DLD1 (cell line): ENCODE data around the gene SLC25A33.

ENCODE experiments used
- in situ Hi-C: cut with HindIII; loops from 2 replicates; pipeline ENCODE4 v1.10.0; 2017; ENCODE audit warnings: low sequenced_read_pairs

Gene SLC25A33

DNA sequence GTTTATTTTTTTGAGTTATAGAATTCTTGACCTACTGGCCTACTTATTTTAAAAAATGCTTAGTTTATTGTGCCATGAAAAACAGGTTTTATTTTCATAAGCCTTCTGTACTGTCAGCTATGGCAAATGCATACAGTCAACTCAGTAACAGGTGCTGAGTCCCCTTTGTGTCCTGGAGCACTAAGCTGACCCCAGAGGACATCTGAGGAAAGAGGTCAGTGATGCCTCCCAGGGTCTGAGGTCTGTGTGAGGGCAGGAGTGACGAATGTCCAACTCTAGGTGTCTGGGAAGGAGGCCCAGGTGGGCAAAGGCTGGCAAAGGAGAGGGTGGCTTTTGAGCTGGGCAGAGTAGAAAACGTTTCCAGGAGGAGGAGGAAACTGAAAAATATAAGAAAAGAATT is 41.7 kb downstream of the SLC25A33 start:
- in situ Hi-C loops = no loop called here

DNA sequence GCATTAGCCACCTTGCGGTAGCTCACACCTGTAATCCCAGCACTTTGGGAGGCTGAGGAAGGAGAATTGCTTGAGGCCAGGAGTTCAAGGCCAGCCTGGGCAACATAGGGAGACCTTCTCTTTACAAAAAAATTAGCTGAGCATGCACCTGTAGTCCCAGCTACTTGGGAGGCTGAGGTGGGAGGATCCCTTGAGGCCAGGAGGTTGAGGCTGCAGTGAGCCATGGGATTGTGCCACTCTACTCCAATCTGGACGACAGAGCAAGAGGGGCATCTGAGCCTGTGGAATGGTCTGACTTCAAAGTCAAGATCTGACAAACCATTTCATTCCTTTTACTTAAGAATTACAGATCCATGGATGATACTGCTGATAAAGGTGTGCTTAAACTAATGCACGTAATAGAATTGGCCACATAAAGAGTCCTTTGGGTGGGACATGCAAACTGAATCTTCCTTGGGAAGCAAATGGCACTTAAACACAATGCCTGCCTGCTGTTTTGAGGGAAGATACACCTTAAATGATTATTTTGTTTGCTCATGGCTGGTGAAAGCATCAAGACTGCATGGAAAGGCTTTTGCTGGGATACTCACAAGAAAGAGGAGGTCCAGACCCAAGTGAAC is 47.0 kb downstream of the SLC25A33 start:
- in situ Hi-C loops = no loop called here

DNA sequence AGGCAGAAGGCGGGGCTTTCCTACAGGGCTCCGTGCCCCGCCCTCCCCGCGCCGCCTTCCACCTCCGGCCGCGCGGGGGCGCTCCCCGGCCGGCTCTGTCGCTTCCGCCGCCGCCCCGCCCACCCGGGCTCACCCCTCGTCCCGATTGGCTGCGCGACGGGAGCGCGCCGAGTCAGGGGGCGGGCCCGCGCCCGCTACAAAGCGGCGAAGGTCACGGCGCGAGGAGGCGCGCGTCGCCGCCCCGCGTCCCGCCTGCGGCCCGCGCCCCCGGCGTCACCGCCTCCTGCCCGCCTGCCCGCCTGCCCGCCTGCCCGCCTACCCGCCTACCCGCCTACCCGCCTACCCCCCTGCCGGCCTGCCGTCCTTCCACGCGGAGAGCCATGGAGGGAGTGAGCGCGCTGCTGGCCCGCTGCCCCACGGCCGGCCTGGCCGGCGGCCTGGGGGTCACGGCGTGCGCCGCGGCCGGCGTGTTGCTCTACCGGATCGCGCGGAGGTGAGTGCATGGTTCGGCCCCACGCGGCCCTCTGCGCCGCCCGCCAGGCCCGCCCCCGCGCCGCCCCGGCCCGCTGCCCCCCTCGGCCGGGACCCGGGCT is 49.4 kb downstream of the SLC25A33 start, which contains the start of gene TMEM201:
Gene TMEM201, plus strand, starts transcription at position 361 of the 593 bp plus-strand sequence. Its CDS starts 20 bp downstream, at position 381.
- in situ Hi-C loops = no loop called here

DNA sequence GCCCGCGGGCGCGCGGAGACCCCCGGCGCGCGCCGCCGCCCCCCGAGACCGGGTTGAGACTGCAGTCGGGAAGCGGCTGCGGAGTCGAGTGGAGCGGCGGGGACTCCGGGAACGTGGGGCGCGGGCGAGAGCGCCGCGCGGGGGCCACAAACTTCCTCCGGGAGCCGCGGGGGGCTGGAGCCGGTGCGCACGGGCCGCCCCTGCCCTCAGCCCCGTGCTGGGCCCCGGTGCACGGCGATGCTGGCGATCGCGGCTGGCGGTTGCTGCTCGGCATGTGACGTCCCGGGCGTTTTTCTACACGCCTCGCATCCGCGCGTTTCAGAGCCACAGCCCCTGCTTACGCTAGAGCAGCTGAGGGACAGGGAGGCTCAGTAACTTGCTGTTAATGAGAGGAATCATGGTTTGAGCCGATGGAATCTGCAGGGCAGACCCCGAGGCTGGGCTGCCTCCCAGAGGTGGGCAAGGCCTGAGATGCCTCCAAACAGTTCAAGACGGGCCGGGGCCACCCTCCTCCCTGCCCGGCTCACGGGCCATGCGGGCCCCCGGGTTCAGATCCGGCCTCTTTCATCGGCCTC is 50.0 kb downstream of the SLC25A33 start:
- in situ Hi-C loops = no loop called here

DNA sequence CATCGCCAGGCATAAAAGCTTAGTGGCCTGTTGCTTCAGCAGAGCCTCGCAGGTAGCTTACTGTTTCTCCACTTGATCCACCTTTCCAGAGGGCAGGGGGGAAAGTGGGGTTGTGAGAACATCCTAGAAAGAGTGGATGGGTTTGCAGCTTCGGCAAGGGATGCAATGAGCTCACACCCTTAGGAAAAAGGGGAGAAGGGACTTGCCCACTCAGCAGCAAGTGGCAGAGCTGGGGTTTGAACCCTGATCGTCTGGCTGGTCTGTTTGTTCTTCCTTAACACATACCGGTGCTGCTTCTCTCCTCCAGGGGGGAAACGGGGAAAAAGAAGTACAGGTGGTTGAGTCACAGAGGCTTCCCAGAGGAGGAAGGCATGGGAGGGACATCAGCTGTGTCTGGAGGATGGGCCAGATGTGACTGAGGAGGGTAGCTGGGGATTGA is 50.5 kb downstream of the SLC25A33 start:
- in situ Hi-C loops = no loop called here

DNA sequence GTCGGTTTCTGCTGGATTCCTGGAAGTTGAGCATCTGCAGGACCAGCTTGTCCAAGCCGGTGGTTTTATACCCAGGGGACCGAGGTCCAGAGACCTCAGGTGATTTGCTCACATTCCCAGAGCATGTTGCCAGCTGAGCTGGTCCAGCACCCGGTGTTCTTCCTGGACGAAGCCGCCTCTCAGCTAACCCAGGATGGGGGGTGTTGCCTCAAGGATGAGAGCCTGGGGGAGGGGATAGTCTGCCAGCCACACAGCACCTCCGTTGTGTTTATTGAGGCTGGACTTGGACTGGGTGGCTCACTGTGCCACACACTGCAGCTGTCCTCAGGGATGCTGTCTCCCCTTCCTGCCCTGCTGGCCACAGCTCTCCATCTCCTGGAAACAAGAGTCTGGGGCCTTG is 50.9 kb downstream of the SLC25A33 start:
- in situ Hi-C loops = no loop called here

DNA sequence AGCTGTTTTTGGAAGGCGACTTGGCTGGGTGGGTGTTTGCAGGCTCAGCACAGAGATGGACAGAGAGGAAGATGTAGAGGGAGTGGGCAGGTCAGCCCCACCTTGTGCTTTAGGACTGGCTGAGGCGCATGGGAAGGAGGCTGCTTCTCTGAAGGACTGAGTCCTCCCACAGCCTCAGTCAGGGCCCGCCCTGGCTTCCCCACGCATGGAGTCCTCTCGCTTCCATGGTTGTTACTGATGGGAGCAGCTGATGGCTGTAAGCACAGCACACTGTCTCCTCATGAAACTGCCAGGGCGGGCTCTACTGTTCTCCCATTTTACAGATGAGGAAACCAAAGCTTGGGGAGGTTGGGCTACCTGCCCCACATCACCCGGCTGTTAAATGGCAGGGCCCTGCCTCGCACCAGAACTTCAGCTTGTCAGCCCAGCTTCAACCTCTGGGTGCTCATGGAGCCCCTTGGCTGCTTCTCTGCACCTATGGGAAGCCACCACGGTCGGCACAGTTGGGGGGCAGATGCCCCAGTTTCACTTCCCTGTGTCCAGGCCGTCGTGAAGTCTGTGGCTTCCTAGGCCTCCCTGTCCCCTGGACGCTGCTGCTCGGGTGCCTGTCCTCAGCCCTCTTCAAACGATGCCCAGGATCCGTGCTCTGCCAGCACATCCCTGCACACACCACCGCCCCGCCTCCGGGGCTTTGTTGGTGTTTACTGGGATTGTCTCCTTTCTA is 51.8 kb downstream of the SLC25A33 start:
- in situ Hi-C loops = no loop called here

DNA sequence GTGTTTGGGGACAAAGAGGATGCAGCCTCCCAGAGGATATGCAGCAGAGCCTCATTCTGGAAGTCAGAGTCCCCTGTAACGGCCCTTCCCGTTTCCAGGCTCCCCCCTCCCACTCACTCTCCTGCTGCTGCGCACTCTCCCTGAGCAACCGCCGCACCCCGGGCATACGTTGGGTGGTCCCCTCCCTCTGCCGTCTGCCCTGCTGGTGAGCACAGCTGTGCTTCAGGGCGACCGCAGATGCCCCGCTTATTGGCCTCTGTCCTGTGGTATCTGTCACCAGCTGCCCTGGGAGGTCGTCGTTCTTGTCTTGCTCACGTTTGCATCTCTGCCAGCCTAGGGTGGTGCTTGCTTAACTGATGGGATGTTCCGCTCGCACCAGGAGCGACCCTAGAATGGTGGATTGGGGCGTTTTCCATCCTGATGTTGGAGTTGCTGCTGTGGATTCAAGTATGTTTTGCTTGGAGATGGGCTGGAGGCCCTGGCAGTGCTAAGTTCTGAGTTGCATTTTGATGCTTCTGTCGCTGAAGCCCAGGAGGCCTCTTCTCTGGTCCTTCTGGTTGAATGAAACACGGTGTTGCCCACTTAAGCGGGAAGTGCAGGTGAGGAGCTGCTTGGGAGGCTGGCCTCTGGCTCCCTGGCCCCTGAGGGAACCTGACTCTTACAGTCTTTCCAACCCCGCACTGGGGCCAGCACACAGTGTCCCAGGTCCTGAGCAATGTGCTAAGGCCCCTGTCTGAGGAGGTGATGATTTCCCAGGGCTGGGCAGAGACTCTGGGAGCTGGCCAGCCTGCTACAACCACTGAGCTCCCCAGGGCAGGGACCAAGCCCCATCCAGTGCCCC is 52.6 kb downstream of the SLC25A33 start:
- in situ Hi-C loops = no loop called here

DNA sequence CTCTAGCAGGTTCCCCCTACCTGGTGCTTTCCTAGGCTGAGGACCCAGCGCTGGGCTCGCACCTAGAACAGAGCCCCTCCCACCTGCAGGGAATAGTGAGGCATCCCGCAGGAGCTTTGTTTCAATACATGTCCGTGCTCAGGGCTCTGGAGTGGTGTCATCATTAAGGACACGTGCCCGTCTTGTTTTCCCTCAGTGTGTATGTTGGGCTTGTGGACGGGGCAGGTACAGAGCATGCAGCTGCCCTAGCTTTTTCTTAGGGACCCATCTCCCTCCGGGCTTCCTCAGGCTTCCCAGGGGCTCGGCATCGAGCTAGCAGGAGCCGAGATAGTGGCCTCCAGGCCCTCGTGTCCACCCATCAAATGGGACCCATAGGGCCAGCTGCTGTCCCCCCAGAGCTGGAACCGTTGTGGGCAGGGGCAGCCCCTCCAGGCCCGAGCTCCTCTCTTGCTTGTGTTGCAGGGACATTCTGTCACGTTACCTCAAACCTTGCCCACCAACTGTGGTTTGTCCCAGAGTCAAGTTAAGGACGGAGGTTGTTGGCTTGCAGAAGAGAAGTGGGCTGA is 53.3 kb downstream of the SLC25A33 start:
- in situ Hi-C loops = no loop called here

DNA sequence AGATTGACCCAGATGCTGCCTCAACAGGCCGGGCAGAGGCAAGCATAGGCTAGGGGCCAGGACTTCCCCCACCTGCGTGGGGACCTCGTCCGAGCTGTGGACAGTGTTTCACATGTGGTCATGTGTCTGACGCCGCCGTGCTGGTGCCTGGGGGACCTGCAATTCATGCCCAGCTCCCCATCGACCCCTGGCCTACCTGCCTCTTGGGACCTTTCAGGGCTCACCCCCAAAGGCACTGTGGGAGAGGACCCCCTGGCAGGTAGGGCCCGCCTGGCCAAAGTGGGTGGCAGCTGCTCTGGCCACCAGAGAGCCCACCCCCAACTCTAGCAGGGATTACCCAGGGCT is 53.9 kb downstream of the SLC25A33 start:
- in situ Hi-C loops = no loop called here

DNA sequence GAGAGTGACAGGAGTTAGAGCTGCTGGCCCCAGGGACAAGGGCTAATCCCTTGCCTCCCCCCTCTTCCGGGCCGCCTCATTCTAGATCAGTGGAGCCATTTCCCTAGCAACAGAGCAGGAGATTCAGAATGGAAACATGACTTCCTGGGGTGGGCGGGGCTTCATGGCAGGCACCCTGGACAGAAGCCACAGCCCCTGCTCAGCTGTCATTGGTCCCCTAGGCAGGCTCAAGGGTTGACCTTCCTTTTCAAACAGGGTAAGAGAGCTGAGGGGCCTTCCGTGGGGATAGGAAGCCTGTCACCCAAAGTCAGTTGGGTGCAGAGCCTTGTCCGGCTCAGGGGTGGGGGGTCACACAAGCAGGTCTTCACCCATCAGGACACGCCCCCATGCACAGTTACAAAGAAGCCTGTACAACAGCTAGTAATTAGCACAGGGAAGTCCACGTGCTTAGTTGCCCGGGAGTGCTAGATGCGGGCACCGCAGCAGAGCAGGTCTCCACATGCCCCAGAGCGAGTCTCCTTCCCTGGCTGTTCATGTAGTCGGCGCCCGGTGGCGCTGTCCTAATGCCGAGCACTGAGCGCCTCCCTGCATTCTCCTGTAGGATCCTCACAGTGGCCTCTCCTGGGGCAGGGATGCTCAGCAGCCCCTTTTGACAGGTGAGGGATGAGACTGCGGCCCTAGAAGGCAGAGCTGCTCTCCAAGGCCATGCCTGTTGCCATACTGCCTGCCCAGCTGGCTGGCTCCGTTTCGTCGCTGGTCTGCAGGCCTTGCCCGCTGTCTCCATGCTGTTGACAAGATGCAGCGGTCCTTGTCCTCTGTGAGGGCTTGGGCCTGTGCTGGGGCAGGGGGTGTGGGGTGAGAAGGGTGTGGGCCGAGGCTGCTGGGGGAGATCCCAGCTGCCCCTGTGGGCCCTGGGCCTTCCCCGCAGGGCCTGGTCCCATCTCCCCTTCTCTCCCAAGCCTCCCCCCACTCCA is 54.5 kb downstream of the SLC25A33 start:
- in situ Hi-C loops = no loop called here

DNA sequence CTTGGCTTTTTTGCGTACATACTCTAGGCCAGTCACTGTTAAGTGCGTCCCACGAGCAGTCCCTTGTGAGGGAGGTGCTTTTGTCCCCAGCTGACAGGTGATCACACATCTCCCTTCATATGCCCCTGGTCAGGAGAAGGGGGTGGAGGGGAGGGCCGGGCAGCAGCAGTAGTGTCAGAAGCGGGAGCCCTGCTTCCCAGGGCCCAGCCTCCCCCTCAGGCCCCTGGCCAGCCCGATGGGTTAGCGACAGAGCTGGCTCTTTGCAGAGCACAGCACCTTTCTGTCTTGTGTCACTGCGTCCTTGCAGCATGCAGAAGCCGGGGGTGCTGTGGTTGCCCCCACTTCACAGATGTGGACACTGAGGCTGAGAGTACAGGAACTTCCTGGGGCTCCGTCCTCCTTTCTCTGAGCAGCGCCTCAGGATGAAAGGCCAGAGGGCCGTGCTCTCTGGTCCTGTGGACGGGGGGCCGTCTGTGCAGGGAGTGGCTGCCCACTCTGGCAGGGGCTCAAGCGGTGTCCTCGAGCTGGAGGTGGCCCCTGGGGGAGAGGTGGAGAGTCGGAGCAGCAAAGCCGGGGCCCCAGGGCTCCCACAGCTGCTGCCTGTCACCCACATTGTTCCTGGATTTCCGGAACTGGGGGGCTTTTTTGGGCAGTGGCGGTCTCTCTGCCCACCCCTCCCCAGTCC is 55.3 kb downstream of the SLC25A33 start:
- in situ Hi-C loops = no loop called here

DNA sequence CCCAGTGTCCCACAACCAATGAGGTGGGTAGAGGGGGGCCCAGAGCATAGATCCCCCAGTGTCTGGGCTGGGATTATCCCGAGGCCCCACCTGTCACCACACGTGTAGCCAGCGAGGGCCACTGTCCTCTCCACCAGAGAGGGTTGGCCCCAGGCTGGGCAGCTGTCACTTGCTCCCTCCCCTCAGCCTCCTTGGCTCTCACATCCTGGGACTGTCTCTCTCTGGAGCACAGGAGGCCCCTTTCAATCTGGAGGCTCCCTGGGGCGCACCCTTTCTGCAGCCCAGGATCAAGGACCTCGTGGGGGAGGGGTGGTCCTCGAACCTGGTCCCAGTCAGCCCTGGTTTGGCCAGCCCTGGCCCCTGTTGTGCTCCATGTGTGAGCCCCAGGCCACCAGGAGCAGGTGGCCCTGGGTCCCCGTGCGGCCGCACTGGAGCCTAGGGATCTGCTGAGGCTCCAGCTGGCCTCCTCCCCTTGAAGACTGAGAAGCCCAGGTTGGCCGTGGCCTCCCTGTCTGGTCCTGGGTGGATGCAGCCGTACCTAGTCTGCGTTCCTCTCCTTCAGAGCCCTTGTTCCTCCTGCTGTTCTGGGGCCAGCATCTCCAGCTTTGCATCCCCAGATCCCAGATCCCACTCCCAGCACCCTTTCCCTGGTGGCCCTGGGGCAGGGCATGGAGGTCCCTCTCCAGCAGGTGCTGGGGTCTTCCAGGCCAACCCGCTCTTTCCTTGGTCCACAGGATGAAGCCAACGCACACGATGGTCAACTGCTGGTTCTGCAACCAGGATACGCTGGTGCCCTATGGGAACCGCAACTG is 56.1 kb downstream of the SLC25A33 start:
- in situ Hi-C loops = no loop called here

DNA sequence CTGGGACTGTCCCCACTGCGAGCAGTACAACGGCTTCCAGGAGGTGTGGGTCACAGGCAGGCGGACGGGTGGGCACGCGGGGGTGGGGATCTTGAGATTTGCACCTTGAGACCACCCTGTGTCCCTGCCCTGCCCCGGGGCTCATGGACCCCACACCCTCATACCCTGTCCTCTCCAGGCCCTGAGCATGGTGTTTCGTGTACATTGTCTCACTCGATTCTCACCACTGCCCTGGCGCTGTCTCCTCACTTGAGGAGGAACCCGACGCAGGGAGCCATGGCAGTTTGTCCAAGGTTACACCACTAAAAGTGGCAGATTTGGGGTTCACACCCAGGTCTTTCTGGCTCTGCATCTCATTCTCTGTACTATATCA is 56.7 kb downstream of the SLC25A33 start:
- in situ Hi-C loops = no loop called here

DNA sequence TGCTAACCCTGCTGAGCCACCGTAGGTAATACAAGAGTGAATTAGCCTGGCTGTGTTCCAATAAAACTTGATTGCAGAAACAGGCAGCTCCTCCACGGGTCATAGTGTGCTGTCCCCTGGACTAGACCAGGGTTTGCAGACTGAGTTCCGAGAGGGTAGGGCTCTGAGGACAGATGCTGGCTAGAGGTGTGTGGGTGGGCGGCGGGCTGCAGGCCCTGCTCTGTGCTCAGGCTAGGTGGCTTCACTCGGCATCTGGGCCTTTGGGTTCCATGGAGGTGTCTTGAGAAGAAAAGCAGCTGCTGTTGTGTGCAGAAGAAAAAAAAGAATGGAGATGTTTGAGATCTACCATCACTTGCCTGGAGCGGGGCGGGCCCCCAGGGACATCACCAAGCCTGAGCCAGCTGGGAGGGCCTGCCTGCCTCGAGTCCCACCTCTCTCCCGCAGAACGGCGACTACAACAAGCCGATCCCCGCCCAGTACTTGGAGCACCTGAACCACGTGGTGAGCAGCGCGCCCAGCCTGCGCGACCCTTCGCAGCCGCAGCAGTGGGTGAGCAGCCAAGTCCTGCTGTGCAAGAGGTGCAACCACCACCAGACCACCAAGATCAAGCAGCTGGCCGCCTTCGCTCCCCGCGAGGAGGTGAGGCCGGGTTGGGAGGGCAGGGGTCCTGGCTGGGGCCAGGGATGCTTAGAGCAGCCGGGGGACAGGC is 57.3 kb downstream of the SLC25A33 start:
- in situ Hi-C loops = no loop called here

DNA sequence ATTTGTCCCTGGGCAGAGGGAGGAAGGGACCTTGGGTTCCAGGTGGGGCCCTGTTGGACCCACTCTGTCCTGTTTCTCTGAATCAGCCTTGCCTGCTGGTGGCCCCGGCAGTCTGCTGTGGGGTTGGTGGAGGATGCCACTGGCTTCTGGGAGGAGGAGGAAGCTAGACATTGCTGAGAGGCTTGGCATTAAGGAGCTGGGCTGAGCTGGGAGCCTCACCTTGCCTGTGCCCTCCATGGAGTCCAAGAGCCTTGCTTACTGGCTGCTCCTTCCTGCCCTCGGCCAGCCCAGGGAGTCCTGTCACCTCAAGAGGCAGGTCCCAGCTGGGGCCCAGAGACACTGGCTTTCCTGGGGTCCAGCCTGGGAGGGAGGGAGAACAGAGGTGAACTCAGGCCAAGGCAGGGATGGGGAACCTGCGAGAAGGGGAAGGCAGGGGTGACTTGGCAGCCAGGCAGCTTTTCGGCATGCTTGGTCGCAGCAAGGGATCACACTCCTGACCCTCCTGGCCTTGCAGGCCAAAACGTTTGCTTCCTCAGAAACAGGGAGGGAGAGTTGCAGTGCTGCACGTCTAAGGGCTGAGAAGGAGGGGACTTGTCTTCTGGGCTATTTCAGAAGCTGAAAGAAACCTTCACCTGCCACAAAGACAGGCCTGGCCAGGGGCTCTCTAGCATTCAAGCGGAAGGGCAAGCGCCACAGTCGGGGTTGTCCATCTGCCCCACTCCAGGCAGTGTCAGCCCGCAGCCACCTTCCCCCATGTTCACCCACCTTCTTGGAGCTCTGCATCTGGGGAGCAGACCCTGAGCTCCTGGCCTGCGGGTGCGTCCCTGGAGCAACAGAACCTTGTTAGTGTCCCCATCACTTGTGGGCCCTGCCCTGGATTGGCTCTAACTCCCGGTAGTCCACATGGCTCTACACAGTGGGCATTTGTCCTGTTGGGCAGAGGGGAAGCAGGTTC is 58.4 kb downstream of the SLC25A33 start:
- in situ Hi-C loops = no loop called here

DNA sequence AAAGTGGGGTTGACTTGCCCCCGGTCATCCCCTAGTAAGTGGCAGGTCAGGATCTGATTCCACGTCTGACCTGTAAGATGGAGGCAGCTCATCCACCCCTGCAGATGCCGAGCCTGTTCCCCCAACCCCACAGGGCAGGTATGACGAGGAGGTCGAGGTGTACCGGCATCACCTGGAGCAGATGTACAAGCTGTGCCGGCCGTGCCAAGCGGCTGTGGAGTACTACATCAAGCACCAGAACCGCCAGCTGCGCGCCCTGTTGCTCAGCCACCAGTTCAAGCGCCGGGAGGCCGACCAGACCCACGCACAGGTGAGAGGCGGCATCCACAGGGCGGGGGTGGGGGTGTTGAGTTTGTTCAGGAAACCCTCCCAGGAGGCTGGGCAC is 59.0 kb downstream of the SLC25A33 start:
- in situ Hi-C loops = no loop called here
